GM19324 (cell line): ENCODE results near the gene SEL1L.
"Not testable (repeated sequence)": the region's sequence is repeated elsewhere in the genome, so short reads cannot be mapped to it uniquely, and the experiment has no call there.

Experiments
- ATAC-seq: cut with Tn5 transposase; IDR thresholded peaks from one replicate; pipeline ENCODE4 v1.9.1; 2021; ENCODE audit warnings: mild to moderate bottlenecking, moderate library complexity; ENCODE audit not compliant: unreplicated experiment, low FRiP score

SEL1L gene

DNA sequence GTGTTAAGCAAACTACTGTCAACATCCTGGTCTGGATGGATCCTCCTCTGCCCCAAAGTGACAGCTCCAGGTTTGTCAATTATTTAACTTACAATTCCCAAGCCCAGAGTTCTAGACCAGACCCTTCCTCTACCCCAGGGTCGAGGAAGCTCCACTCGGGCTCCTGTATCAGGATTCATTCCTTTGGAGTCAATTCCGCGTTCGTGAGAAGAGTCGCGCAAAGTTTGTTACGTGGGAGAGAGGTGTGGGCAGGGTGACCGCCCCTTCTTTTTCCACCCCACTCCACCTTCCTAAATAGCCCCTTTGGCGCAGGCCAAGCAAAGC, 479 bp downstream of the SEL1L start:
- ATAC-seq, result no peak

DNA sequence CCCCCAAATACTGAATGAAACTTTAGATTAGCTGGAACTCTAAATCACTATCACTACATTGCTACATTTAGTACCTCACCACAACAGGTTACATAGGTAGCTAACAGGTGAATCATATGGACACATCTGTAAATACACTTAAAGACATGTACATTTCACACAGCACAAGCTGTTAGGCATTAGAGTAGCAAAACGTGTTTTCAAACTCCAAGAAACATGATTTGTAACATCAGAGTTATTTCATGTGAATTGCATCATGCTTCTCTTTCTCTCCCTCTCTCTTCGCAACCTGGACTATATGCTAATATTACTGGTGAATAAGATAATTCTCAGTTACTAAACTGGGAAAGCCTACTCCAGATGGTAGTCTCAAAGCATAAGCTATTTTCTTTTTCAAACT, 4.3 kb downstream of the SEL1L start:
- ATAC-seq, result no peak

GRCh38 chr14:81525129-81525528, 8.5 kb downstream of the SEL1L start:
- no peak for ATAC-seq

DNA sequence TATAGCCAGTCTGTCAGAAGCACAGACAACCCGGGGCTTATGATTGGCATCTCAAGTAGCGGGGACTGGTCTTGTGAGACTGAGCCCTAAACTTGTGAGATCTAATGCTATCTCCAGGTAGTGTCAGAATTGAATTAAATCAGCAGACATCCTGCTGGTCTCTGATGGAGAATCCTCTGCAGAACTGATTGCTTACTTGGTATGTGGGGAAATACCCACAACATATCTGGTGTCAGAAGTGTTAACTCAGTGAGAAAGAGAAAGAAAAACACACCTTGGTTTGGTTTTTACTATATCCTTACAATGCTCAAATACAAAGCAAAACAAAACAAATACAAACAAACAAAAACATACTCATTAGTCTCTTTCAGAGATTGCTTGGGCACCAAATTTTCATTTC, 10.0 kb downstream of the SEL1L start:
- ATAC-seq, result no peak

DNA sequence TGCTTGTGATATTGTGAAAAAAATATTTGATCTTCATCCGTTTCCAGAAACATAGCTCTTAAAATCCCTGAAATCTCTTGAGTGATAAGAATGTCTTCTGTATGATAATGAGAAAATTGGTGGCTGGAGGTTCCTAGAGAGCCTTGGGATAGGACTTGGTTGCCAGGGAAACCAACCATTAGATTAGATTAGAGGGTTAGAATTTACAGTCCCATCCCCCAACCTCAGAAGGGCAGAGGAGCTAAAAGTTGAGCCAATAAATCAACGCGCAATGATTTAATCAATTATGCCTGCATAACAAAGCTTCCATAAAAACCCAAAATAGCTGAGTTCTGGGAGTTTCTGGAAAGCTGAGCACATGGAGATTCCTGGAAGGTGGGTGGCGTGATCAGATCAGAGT, 10.6 kb downstream of the SEL1L start:
- no peak for ATAC-seq

GRCh38 chr14:81521356-81521755, 12.3 kb downstream of the SEL1L start:
- no peak for ATAC-seq

DNA sequence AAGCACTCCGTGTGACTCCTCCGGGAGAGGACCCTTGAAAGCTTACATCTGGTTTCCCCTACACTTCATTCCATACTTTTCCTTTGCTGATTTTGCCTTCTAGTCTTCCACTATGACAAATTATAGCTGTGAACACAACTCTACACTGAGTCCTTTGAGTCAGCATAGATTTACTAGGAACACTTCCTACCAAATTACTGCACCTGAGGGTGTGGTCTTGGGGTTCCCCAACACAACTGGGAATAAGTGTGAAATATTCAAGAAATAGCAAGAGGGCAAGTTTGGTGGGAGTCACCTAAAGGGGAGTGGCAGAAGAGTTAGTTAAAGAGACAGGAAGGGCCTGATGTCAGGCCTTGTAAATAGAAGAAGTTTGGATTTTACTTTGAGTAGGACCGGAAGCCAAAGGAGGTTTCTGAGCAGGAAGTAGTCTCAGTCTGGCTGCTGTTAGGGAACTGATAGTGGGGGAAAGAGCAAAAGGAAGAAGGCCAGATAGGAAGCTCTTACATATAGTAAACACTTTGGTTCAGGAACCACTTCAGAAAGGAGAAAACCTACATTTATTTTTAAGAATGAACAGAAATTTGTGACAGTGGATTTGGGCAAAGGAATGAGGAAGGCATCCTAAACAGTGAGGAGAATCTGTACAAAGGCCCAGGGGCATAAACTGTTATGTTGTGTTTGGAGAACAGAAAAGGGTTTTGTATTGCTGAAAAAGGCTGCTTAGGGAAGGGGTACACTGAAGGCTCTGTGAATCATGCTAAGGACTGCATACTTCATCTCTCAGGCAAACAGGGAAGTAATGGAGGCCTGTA, 14.2 kb downstream of the SEL1L start:
- no peak for ATAC-seq

DNA sequence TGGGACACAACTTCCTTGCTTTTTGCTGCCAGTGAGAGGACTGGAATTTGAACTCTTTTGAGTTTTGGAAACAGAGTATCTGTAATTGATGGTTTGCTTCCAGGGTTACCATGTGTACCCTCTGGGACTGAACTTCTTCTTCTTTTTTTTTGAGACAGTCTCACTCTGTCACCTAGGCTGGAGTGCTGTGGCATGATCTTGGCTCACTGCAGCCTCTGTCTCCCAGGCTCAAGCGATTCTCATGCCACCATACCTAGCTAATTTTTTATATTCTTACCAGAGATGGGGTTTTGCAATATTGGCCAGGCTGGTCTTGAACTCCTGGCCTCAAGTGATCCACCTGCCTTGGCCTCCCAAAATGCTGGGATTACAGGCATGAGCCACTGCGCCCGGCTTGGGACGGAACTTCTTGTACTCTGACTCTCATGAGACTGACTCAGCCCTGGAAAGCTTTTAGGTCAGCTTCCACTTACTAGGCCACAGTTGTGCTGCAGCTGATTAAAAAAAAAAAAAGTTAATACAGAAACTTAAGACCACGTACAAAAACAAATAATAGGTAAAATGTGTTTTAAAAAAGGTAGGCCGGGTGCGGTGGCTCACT, 15.8 kb downstream of the SEL1L start:
- ATAC-seq, result no peak

GRCh38 chr14:81516986-81517797, 16.5 kb downstream of the SEL1L start:
- ATAC-seq, result no peak

GRCh38 chr14:81515927-81516326, 17.7 kb downstream of the SEL1L start:
- ATAC-seq, result not testable (repeated sequence)

DNA sequence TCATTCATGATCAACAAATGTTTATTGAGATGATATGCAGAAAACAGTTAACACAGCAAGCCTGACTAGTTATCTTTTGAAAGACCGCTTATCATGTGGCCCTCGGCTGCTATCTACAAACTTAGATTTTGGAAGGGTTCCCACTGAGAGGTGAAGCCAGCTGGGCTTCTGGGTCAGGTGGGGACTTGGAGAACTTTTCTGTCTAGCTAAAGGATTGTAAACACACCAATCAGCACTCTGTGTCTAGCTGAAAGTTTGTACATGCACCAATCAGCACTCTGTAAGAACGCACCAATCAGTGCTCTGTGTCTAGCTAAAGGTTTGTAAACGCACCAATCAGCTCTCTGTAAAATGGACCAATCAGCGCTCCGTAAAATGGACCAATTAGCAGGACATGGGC, 20.8 kb downstream of the SEL1L start:
- not testable (repeated sequence) for ATAC-seq

DNA sequence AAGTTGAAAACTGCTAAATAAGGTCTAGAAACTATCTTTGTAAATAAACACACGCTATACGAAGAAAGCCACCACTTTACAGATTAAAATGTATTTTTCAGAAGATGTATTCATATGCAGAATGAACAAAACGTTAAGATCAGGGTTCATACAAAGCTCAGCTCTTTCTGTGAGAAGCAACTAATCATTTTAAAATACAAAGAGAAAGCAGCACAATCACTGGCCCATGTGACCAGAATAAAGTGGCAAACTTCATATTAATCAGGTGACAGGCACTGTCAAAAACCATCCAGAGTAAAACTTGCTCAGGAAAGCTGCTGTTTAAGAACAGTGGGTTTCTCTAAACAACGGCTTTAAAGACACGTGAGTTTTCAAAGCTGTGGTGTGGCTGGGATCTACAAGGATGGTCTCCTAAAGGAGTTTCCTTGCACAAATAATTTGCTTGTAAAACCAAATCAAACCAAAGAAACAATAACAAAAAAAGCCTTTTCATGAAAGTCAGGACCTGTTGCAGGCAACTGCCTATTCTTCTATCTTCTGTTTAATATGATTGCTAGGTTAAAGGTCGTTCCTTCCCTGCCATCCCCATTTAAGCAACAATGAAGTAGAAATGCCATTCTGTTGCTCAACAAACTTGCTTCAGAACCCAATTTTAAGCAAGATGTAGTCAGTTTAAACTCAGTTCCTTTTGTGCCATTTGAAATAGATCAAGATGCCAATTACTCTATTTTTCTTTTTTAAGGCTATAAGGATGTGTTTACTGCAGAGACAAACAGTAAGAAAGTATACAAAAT, 22.3 kb downstream of the SEL1L start:
- no peak for ATAC-seq

- ATAC-seq, result no peak
These were observed 23.7 kb downstream of the SEL1L start for GRCh38 chr14:81509838-81510452.

DNA sequence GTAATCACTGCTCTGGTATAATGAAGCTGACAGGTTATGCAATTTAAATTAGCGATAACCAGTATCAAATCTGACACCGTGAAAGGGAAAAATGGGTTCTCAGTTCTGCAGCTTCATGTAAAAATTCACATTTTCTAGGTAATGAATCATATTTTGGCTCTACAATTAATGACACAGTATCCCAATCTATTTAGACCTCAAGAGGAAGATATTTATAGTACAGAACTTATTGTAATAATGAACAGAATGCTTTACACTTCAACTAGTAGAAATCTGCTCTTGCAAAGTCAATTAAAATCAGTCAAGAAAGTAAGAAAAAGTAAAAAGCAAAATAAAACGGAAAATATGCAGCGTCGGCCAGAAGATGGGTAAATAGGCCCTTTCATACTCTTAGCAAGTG, 24.3 kb downstream of the SEL1L start:
- ATAC-seq, result no peak

- no peak for ATAC-seq
These were observed 27.2 kb downstream of the SEL1L start for GRCh38 chr14:81506487-81506886.

DNA sequence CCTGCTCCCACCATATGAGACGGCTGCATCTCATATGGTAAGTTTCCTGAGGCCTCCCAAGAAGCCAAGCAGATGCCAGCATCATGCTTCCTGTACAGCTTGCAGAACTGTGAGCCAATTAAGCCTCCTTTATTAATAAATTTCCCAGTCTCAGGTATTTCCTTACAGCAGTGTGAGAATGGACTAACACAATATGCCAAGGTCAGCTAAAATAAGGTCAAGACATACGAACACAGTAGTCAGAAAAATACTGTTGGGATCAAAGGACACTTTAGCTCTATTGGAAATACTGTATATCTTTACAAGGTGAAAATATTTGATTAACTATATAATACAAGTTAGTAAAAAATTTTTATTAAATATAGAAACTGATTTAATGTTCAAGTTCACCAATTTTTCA, 28.8 kb downstream of the SEL1L start:
- no peak for ATAC-seq

DNA sequence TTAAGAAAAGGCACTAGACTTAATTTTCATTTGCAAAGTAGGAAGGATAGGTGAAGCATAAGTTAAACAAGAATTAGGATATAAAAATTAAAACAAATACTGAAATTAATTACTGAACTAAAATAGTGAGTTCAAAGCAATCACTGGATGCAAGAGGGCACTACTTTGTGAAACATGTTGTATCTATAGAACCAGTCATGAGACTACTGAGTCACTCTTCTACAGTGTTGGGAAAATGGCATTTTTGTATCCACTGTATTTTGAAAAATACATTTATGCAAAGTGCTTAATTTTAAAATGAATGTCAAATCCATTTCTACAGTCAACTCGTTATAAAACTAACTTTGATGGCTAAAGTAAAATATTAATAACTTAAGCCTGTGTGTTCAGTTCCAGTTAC, 47.9 kb downstream of the SEL1L start:
- no peak for ATAC-seq

GRCh38 chr14:81485372-81485771, 48.3 kb downstream of the SEL1L start:
- ATAC-seq, result peak; percentile 98

- no peak for ATAC-seq
These were observed 49.5 kb downstream of the SEL1L start for GRCh38 chr14:81484120-81484519.

GRCh38 chr14:81480741-81481140, 52.9 kb downstream of the SEL1L start:
- ATAC-seq, result no peak
